ENCODE data around the gene NCKAP5.
"Not testable (repeated sequence)": the region's sequence is repeated elsewhere in the genome, so short reads cannot be mapped to it uniquely, and the experiment has no call there.

NCKAP5 gene

GRCh38 chr2:132849118-132849517, 719.1 kb downstream of the NCKAP5 start:
- DNase-seq: no peak

DNA sequence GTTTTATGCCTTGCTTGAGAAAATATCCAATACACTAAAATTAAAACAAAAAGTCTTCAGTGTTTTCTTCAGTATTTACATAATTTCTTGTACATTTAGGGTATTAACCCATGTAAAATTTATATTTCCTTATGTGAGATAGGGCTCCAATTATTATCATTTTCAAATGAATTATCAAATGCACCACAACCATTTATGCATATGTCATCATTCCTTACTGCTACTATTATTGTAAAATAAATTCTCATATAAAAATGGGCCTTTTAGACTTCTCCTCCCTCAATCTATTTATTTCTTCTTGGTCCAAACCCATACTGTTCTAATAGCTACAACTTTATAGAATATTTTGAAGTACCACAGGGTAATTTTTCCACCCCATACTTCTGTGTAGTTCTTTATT, 722.9 kb downstream of the NCKAP5 start:
- DNase-seq: no peak

- no peak for DNase-seq
Observed at GRCh38 chr2:132844585-132844984, 723.7 kb downstream of the NCKAP5 start.

GRCh38 chr2:132837769-132838168, 730.5 kb downstream of the NCKAP5 start:
- DNase-seq: no peak

- DNase-seq: no peak
Observed at GRCh38 chr2:132830321-132830827, 737.9 kb downstream of the NCKAP5 start.

DNA sequence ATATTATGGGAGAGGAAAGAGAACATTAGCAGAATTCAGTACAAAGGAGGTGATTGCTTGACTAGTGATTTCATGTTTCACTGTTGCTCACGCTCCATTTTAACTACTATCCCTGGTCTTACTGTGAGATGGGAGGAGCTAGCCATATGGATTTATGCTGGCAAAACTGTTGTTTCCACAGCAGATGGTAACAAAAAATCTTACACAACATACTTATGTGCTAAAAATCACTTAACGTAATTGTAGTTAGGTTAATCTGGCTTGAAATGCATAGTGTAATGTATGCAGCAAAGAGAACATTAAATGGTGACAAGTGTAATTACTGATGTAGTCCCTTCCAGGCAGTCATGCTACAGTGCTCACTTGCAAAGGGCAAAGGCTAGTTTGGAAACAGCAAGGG, 742.7 kb downstream of the NCKAP5 start:
- DNase-seq: no peak

DNA sequence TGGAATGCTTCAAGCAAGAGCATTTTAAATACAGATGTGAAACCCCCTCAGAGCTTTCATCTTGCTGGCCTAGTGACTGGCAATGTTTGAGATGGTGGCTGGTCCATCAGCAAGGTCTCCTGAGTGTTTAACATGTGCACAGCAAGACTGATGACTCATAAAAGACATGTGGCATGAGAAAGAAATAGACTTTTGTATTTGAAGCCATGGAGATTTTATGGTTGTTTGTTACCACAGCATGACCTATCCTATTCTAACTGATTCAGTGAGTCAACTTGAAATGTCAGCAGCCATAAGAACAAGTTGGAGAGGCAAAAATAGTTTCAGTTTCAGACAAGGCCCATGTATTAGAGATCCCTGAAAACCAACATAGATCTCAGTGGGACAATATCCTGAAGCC, 743.5 kb downstream of the NCKAP5 start:
- no peak for DNase-seq

GRCh38 chr2:132816234-132816633, 752.0 kb downstream of the NCKAP5 start:
- DNase-seq: no peak

GRCh38 chr2:132815516-132815915, 752.7 kb downstream of the NCKAP5 start:
- DNase-seq: no peak

DNA sequence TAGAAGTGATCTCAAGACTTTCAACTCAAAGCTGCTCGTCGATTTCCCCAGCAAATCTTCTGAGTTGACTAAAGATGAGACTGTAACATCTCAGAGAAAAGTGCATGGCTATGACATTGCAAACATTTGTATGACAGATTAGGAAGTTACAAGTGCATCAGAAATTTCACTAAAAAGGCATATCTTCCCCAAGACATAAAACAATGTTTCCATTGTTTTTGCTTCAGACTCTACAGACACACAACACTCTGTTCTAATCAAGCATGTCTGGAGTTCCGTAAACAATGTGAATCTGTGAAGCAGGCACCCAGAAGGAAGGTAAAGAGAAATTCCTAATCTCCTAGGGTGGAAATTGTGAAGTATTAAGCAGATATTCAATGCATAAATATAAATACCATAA, 753.6 kb downstream of the NCKAP5 start:
- DNase-seq: no peak

DNA sequence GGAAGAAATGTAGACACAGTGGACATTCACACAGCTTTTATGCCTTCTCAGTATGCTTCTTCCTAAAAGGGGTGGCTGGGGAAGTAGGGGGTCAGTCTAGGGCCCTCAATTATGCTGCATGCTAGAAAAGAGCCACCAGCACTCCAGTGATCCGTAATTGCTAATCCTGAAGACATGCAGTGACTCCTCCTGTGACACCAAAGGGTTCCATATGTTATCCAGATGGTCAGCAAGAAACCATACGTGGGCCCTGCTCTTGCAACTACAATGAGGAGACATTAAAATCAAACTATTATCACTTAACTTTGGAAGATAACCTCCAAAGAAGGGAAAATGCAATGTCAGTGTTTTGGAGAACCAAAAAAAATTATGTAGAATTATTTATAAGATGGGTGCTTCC, 754.8 kb downstream of the NCKAP5 start:
- no peak for DNase-seq

DNA sequence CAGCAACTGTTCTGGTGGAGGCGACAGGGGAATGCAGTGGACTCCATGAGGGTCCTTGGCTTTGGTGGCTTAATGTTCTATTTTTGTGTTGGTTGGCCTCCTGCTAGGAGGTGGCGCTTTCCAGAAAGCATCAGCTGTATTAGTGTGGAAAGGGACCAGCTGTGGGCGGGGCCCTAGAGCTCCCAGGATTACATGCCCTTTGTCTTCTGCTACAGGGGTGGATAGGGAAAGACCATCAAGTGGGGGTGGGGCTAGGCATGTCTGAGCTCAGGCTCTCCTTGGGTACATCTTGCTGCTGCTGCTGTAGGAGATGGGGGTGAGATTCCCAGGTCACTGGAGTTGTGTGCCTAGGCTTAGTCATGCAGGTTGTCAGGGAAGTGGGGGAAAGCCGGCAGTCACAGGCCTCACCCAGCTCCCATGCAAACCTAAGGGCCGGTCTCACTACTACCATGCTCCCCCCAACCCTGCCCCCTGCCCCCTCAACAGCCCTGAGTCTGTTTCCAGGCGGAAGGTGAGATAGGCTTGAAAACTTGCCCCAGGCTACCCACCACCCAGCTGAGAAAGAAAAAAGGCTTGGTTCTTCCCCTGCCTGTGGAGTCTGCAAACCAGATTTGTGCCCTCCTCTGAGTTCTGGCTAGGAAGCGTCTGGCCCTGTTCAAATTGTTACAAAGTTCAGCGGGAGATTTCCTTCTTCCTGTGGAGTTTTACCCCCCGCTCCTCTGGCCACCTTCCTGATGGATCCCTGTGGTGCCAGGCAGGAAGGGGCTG, 756.9 kb downstream of the NCKAP5 start:
- no peak for DNase-seq

- DNase-seq: not testable (repeated sequence)
Observed at GRCh38 chr2:132809962-132810361, 758.3 kb downstream of the NCKAP5 start.

GRCh38 chr2:132804051-132804450, 764.2 kb downstream of the NCKAP5 start:
- no peak for DNase-seq

DNA sequence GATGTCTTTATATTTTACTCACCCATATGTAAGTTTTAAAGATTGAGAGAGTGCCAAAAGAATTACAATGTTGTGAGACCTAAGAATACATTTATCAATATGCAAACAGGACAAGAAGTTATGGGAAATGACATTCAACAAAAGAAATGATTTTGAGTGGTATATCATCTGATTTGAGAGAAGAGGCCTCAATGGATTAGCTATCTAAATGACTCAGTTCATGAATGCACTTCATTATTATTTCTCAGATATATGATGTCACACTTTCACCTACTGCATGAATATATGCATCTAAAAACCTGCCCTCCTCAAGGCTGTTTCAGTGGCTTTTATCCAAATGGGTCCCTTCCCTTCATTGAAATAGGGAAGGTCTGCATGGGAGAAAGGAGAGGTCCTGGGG, 769.9 kb downstream of the NCKAP5 start:
- no peak for DNase-seq

- no peak for DNase-seq
Observed at GRCh38 chr2:132797556-132797955, 770.7 kb downstream of the NCKAP5 start.

GRCh38 chr2:132797071-132797470, 771.2 kb downstream of the NCKAP5 start:
- DNase-seq: no peak

DNA sequence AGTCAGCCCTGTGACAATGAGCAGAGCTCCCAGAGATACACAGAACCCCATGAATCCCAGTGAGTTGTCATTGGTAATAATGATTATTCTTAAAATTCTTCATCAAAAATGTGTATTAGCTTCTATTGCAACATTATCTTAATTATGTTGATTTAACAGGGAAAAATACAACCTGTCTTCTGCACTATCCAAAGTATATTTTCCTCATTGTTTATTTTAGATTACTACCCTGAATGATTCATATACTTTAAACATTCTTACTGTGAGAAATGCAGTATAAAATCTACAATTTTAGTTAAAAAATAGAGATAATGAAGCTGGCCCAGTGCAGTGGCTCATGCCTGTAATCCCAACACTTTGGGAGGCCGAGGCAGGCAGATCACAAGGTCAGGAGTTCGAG, 773.0 kb downstream of the NCKAP5 start:
- DNase-seq: no peak

DNA sequence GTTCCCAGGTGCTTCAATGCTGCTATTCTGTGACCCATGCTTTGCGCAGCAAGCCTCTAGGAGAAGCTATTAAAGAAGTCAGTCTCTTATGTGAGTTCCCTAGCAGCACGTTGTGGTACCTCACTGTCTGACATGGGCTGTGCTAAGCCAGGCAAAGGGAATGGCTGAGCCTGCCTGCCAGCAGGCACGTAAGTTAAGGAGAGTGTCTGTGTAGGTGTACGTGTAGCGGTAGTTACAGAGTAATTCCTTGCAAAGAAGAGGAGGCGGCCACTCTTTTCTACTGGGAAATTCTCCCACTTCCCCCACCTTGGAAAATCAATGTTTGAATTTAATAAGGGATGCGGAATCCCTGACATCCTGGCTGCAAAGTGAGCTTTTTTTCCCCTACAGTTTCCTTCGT, 774.7 kb downstream of the NCKAP5 start:
- DNase-seq: no peak

GRCh38 chr2:132790207-132790785, 778.0 kb downstream of the NCKAP5 start:
- DNase-seq: no peak

DNA sequence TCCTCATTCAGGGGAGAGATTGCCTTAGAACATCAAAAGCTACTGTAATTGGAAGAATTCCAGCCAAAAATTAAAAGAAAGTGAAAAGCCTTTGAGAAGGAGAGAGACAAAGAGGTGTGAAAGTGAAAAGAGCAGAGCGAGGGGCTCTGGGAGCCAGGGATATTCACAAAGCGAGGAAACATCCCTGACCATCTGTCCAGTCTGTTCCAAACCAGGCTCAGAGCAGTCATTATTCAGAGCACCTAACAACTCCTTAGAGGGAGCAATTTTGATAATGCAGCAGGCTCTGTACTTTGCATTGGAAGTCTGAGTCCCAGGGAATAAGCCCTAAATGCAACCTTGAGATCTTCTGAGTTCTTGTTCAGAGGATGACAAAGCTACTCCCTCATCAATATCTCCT, 779.2 kb downstream of the NCKAP5 start:
- no peak for DNase-seq

DNA sequence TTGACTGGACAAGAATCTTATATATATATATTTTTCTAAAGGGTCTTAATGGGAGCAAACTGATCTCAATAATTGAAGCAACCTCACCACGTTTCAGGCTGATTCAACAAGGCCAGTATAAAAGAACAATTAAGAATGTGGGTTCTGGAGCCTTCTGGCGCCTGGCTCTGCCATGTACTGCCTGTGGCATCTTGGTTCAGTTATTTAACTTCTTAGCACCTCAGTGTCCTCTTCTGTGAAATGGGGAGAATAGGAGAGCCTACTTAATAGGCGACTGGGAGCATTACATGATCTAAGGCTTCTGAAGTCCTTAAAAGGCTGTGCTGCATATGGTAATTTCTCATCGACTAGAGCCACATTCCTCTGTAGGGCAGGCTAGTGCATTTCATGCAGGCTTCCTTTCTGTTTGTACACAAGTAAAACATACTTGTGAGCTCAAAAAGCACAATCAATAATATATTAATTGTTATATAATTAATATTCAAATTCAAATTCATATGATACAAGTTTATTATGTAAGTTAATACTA, 779.9 kb downstream of the NCKAP5 start:
- no peak for DNase-seq

DNA sequence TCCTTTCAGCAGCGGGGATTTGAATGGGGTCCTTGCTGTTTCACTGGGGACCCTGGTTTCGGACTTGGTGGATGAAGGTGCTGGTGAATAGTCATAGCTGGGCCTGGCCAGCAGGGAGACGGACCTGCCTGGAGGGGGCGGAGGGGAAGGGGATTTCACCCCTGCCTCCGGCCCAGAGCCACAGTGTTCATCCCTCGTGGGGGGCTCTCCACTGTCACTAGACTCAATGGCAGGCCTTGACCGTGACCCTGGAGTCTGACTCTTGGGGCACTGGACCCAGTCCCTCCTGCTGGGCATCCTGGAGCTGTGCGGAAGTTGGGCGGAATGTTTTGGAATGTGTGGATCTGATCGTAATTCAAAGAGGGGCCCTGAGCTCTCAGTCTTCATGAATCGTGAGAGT, 784.4 kb downstream of the NCKAP5 start:
- DNase-seq: no peak

DNA sequence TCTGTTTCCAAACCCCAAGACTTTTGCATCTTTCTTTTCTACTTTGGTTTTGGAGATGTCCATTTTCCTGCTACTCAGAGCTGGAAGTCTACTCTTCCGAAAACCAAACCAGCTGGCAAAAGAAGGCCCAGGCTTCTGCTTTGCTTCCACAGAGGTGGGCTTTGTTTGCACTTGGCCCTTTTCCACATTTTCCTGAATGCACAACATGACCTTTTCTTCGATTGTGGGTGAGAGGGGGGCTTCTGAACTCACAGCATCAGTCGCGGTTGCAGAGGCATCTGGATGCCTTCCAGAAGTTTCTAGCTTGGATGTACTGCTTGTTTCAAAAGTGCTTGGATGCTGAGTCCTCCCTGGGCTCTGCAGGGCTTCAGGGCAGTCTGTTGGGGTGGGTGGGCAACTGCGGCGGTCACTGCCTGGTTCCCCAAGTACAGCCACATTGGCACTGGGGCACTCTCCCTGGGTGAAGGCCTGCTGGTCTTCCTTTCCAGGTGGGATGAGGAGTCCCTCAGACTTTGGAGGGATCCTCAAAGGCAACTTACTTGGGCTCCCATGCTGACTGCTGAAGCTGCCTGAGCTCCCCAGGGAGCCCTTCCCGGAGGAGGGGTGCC, 786.0 kb downstream of the NCKAP5 start:
- no peak for DNase-seq
